GM18907 (cell line): ENCODE measurements around the gene PDIK1L.

Experiments used
- ATAC-seq: cut with Tn5 transposase; IDR thresholded peaks from one replicate; pipeline ENCODE4 v1.9.1; 2021; ENCODE audit warnings: mild to moderate bottlenecking, moderate library complexity; ENCODE audit not compliant: unreplicated experiment

Gene PDIK1L

DNA sequence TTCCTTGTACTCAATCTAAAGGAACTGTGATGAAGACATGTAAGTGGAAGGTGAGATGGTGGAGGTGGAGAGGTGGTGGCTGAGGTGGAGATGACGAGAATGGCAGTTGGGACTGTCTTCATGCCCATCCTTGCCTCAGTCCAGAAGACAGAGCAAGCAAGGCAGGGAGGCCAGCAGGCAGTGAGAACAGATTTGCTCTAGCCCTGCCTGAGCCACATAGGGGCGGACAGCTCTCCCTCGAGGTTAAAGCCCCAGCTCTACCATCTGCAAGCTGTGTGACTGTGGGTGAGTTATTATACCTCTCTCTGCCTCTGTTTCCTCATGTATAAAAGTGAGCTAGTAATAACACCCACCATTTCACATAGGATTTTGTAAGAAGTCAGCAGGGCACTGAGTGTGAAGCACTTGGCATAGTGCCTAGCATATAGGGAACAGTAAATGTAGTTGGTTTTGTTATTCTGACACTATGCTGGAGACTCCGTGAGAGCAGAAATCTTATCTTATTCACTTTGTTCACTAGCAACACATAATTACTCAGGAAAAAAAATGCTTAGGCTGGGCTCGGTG is 42.4 kb downstream of the PDIK1L start:
- no peak for ATAC-seq

DNA sequence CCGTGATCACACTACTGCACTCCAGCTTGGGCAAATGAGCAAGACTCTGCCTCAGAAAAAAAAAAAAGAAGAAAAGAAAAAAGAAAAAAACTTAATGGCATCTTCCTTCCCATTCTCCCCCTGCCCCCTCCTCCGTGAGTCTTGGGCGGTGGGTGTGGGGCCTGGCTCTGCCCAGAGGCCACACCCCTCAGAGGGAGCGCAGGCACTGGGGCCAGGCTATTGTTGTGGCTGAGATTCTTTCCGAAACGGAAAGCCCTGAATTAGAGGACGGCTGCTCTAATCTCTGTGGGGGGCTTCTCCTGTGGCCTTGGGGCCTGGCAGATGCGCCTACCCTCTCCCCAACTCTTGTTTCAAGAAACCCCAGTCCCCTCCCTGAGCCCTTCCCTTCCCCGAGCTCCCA is 43.1 kb downstream of the PDIK1L start:
- ATAC-seq = no peak

DNA sequence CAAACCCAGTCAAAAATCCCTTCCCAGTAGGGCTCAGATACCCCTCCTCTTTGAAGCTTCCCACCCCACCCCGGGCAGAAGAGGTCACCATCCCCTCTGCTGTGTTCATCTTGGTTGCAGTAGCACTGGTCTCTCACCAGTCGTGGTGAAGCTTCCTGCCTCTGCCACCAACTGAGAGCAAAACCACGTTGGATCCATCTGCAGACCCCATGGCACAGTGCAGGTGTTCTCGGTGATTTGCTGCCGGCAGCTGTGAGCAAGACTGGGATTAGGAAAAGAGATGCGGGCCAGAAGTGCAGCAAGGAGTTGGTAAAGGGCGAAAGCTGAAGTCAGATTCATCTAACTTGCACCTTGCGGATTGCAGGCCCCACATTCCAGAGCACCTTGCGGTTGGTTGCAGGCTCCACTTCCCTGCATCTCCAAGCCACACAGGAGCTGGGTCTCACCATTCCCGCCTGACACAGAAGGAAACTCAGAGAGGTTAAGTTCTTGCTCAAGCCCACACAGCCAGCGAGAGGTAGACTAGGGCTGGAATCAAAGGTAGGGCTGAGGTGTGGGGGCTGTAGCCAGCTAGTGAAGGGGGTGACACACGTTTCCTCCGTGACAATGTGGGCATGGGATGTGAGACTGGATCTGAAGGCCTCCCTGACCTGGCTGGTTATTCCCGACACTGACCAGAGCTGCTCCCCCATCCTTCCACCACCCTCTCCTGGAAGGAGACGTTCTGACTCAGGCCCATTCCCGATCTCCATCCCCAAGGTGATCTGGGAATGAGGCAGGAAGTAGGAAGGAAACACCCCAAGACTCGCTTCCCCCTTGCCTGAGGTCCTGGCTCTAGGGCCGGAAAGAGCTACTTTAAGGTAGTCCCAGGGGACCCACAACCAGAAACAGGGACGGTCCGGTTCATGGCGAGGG is 44.0 kb downstream of the PDIK1L start:
- ATAC-seq = no peak

DNA sequence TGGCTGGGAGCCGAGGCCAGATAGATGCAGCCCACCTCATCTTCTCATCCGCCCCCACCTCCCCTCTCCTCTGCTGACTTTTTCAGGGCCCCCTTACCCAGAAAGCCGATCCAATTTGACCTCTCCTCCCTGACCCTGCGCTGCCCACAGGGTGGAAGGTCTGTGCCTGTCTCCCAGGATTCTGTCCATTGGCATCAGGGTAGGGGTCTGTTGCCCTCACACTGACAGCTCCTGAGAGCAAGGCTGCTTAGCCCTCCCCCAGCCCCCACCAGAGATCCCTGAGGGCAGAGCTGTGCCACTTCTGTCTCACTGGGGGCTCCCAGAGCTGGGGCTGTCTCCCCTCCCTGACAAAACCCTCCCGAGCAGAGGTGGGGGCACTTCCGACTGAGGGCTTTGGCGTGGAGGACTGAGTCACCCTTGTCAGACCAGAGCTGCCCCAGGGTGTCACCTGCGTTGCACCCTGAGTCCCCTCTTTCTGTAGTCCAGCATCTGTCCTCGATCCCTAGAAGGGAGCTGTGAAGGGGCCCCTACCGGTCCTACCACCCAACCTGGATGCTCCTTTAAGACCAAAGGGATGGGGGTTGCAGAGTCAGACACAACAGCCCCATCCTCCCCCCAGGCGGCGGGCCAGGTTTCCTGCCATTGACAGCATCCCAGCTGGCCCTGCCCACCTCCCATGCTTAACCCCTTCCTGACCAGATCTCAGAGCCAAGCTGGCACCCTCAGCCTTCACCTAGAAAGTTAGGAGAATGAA is 44.8 kb downstream of the PDIK1L start:
- no peak for ATAC-seq

DNA sequence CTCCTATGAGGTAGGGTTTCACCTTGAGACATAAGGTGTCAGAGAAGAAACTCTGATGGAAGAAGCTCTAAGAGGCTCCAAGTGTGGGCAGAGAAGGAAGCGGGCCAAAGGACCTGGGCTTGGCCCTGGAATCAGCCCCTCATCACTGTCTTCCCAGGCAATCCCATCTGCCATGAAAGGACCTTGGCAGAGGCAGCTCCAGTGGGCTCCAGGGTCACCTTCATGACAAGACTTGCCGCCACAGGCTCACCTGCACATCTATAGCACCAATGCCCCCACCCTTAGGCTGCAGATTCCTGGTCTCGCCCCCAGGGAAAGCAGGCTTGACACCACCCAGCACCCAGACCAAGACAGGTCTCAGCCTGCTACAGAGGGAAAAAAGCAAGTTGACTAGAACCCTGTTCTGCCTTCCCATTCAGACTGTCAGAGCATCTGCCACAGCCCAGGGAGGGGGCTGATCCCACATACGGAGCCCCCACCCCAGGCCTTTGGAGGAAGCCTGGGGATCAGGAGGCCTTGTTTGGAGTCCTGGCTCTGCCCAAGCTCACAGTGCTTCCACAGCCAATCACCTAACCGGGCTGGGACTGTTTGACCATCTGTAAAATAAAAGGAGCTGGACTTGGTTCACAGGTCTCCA is 46.8 kb downstream of the PDIK1L start:
- no peak for ATAC-seq

DNA sequence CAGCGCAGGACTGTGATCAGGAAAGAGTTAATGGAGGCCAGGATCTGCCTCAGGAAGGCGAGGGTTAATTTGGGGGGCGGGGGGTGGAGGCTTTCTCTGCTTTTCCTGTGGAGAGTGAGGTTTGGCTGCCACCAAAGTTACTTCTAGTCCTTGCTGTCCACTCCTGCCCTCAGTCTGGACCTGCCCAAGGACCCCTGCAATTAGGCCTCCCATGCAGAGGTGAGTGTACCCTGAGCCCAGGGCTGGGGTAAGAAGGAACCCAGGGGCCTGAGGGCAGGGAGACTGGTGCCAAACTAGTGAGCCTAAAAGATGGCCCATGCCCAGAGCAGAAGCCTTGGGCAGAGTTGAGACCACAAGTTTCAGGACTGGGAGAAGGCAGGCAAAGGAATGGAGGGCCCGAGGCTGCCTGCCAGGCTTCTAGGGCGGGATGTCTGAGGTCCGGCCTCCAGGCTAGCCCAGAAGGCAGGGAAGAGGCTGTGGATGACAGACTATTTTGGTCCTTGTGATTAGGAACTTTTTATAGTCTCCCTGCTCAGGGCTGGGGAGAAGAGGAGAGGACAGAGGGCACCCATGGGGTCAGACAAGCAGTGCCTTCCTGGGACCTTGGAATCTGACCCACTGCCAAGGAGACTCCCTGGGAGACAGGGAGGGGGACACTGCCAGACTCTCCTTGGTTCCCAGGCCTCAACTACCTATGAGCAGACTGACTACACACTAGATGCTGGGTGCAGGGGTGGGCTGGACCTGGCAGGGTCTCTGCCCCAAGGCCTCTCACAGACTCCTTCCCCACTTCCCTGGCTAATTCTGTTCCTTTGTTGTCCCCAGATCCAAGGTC is 47.5 kb downstream of the PDIK1L start, which contains the start of gene FAM110D:
FAM110D (plus strand) TSS at position 172 of the 835 bp plus-strand sequence. CDS start 2,213 bp downstream, outside the sequence.
- ATAC-seq = no peak

DNA sequence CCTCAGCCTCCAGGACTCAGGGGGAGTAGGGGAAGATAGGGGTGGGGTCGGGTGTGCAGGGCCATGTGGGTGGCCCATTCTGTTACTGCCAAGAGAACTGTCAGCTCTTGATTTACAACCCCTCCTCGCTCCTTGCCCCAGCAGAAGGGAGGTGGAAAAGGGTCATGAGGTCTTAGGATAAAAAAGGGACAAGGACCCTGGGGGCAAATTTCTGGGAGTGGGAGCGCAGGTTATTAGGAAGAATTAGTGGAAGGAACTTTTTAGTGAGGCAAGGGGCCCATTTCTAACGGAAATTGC is 48.1 kb downstream of the PDIK1L start:
- ATAC-seq = no peak

DNA sequence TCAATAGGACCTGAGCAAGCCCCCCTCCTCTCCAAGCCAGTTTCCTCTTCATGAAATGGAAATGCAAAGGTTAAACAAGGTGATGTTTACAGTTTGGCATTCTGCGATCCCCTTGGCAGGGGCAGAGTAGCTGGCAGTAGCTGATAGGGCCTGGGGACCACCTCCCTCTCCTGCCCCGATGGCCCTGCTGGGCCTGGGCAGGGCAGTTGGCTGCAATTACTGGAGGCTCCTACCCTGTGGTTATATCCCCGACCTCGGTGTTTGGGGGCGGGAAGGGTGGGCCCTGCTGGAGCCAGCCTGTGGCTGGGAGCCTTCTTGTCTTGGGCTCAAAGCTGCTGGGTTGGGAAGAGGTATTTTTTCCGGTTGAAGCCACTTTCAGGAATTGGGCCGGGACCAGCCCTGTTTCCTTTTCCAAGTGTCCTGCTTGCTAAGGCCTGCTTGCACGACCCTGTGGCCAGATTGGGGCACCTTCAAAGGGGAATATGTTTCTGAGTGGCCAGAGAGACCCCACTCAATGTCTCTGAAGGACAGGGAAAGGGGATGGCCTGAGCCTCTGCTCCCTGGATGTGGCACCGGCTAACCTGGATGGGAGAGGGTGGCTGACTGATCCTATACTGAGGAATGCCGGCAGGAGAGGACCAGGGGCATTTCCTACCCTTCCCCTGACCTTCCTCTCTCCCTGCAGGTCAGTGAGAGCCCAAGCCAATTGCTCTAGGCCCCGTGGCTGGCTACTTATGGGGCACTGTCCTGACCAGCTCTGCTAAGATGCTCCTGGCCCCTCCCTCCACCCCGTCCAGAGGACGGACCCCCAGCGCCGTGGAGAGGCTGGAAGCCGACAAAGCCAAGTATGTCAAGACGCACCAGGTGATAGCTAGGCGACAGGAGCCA is 49.1 kb downstream of the PDIK1L start:
- no peak for ATAC-seq

DNA sequence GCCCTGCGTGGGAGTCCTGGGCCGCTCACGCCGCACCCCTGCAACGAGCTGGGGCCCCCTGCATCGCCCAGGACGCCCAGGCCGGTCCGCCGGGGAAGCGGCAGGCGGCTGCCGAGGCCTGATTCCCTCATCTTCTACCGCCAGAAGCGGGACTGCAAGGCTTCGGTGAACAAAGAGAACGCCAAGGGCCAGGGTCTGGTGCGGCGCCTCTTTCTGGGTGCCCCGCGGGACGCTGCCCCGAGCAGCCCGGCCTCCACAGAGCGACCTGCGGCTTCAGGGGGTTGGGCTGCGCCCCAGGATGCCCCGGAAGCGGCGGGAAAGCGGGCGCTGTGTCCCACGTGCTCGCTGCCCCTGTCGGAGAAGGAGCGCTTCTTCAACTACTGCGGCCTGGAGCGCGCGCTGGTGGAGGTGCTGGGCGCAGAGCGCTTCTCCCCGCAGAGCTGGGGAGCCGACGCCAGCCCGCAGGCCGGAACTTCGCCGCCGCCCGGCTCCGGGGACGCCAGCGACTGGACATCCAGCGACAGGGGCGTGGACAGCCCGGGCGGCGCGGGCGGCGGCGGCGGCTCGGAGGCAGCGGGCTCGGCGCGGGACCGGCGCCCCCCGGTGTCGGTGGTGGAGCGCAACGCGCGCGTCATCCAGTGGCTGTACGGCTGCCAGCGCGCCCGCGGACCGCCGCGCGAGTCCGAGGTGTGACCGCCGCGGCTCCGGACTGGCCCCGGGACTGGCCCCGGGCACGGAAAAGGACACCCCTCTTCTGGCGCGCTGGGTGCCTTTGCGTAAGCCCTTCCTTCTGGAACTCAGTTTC is 50.0 kb downstream of the PDIK1L start:
- ATAC-seq = no peak

DNA sequence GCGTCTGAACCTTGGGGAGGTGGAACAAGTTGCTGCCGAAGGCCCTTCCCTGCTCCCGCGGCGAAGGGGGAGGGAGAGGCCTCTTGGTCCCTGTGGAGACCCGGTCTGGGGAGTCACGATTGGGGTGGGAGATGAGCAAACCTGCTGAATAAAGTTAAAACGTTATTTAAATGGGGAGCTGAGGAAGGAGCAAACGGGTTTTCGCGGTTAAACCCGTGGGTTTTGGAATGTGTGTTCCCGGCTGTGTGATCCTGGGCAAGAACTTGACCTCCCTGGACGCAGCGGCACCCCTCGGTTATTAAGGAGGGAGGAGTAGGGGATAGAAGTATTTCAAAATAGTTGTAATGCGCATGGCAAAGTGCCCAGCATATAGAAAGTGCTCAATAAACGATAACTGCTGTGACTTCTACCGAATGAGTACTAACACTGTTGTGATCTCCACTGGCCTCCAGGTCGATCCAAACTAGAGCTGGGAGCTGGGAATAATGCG is 50.6 kb downstream of the PDIK1L start:
- ATAC-seq = no peak

DNA sequence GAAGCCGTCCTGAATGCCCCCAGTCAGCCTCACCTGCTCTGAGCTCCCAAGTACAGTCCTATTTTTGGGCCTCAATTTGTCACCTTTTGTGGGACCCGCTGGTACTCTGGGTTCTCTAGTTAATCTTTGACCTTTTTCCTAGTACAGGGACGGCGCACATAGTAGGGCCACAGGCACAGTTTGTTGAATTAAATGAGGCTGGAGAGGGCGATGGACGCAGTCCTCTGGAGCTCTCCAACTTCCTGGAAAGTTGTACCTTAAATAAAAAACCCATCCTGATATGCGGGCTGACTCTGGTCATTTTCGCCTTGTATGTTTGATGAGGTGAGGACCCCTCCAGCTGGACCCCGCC is 52.0 kb downstream of the PDIK1L start:
- no peak for ATAC-seq

DNA sequence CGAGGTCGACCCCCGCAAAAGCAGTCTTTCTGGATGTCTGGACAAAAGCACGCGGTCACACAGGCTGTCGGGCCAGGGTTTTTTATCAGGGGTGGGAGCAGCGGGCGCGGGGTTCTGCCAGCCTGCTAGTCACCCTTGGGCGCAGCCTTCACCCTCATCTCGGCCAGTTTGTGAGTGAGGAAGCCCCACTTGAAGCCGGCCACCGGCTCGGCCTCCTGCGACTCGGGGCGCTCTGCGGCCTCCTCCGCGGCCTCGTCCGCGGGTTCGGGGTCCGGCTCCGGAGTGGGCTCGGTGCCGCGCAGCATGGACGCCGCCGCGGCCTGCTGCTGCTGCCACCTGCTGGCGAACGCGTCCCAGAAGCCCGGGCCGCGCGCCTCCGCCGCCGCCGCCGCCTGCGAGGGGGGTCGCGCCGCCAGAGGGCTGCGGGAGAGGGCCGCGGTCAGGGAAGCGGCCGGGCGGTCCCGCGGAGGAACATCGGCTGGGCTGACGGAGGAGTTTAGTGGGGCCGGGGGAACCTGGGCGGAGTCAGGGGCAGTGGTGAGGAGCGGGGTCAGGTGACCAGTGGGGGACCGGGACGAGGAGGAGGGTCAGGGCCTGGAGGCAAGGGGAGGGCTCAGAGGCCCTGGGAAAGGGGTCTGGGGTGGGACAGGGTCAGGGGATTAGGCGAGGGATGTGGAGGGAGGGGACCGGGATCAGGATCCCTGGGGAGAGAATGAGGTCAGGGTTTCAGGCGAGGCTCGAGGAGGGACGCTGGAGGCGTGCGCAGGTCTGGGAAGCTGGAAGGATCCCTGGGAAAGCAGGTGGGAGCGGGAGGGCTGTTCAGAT is 52.6 kb downstream of the PDIK1L start:
- ATAC-seq = no peak

DNA sequence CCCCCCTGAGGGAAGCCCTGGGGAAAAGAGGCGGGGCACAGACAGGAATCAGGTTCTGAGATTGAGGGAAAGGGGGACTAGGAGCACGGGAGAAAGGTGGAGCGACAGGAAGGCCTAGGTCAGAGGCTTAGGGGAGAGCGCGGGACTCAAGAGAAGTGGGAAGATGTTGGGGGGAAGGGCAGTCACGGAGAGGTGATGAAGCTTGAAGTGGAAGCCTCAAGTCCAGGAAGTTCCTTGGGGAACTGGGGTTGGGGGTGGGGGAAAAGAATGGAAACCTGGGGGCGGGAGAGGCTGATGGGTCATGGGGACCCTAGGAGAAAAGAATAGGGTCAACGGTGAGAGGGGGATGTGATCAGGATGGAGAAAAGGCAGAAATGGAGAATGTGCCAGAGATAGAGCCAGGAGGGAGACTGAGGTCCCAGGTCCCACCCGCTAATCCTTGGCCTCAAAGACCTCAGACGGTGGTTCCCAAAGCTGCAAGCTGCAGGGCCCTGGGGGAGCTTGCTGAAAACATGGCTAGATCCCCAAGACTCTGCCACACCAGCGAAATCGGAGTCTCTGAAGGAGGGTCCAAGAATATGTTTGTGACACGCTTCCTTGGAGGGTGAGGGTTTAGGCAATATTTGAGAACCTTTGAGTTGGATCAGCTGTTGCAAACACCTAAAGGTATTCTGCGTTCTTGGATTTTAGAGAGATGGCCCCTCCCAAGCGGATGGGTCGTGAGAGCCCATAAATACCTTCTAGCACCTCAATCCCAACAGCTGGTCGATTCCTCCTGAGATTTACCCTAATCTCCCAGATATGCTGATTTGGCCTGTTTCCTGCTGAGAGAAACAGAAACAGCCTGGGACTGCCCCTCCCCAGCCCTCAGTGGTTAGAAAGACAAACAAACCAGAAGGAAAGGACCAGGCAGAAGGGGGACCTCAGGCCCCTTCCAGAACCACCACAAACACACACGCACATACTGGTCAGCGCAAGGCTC is 53.5 kb downstream of the PDIK1L start:
- ATAC-seq = no peak

DNA sequence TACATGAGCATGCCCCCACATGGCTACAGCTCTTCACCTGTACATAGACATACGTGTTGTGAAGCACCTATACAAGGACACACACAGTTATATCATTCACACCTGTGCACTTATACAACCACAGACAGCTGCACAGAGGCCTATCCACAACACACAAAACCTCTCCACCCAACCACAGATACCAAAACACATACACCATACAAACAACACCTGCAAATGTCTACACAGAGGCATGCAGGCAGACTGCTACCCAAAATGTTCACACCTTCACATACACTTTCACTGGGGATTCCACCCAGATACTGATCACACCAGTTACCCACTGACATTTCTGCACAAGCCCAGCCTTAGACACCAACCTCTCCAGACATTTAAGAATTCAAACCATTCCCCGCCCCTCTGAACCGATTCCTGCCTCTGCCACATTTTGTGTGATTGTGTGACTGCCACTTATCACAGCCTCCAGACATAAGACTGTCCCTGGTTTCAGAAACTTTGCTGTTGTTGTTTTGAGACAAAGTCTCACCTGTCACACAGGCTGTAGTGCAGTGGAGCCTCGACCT is 55.2 kb downstream of the PDIK1L start:
- ATAC-seq = no peak

DNA sequence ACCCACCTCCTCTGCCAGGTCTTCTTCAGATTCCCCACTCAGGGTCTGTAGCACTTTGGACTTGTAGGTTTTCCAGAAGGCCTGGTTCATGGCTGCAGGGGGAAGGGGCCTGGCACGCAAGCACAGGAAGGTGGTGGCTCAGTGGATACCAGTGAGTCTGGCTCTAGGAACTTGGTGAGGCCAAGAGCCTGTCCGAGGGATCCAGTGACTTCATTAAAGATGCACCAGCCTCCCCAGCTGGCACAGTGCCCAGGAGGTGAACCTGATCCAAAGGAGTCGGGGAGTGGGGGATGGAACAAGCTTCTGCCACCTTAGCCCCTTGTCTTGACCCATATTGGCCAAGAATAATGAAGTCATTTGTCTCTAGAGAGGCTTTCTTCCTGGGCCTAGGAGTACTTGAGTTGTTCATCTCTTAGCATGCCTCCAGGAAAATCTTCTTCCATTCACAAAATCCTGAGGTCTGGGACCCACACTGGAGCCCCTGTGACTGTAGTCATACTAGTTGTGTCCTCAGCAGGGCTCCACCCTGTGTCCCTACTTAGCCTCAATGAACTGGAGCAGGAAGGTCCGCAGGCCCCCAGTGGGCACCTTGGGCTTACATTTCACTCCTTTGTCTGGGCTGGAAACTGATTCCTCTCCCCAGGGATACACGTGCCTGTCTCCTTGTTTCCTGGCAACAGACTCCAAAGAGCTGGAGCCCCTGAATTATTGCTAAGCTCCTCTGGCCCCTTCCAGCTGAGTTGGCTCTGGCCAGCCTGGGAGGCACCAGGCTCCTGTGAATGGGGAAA is 57.0 kb downstream of the PDIK1L start, which contains the start of gene C1orf232:
C1orf232 (minus strand) TSS at position 554 of the 788 bp plus-strand sequence; CDS start at position 90, 464 bp downstream.
- ATAC-seq = no peak
